HG03060 (cell line): Measurements from ENCODE around the gene HEXIM2.
"Not testable (repeated sequence)": the region's sequence is repeated elsewhere in the genome, so short reads cannot be mapped to it uniquely, and the experiment has no call there.

Experiments used
- ATAC-seq: cut with Tn5 transposase; IDR thresholded peaks from one replicate; pipeline ENCODE4 v1.9.1; 2021; ENCODE audit warnings: low read depth, moderate number of reproducible peaks; ENCODE audit not compliant: unreplicated experiment

The HEXIM2 gene, protein sequence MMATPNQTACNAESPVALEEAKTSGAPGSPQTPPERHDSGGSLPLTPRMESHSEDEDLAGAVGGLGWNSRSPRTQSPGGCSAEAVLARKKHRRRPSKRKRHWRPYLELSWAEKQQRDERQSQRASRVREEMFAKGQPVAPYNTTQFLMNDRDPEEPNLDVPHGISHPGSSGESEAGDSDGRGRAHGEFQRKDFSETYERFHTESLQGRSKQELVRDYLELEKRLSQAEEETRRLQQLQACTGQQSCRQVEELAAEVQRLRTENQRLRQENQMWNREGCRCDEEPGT

DNA sequence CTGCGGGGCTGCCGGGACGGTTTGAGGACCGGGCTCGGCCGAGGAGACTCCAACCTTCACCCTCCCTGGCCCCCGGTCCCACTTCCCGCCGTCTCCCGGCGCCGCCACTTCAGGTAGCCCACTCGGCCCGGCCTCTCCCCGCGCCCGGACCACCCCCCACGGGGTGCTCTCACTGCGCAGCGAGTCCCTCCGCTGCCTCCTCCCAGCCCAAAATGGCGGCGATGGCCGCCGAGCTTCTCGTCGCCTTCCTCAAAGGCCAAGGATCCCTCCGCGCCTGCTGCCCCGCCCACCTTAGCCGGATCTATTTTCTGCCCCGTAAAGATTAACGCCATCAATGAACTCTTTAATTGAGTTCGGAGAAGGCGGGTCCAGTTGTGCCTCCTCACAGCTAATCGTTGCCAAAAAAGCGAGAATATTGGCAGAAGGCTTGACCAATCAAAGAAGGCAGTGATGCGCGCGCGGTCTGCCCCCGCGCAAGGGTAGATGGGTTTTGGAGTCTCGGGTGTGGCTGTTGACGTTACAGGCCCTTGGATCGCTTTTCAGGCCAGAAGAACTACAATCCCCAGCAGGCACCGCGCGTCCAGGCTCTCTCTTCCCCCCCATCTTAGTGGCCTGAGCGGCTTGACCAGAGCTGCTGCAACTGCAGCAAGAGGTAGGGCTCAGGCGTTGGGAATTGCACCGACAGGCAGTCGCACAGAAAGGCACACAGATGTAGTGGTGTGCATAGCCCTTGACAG lies at the start of gene HEXIM2:
Gene HEXIM2 (plus strand): TSS at position 588 of the 737 bp plus-strand sequence. CDS start 919 bp downstream, outside the sequence.
- peak; percentile 94 for ATAC-seq

DNA sequence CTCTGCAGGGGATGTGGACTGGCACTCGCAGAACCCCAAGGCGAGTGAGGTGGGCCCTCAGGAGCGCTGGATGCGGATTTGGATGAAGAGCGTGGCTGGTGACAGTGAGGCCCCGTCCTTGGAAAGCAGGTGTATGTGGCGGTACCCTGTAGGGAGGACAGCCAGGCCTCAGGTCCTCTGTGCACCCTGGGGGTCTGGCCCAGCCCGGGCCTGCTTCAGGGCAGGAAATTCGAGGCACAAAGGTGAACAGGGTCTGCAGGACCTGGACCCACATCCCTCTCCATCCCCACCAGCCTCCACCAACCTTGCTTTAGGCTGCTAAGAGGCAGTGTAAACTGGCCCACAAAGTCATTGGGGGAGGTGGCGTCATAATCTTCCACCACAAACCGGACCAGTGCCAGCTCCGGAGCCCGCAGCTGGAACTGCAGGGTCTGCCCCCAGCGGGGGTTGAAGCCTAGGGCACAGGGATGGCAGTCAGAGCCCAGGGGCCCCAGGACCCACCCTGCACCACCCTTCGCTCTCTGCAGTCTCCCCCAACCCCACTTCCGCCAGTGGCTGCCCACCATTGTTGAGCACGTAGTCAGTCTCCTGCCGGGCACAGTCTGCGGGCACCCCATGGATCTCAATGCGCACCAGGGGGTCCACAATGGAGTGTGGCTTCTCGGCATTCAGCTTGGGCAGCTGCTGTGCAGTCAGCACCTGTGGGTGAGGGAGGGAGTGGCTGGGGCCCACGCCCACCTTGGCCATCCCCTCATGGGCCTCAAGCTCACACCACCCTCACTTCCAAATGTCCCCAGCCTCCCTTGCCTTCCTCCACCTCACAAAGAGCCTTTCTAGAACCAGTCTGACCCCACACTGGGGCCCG lies 48.9 kb upstream of the HEXIM2 start:
- no peak for ATAC-seq

DNA sequence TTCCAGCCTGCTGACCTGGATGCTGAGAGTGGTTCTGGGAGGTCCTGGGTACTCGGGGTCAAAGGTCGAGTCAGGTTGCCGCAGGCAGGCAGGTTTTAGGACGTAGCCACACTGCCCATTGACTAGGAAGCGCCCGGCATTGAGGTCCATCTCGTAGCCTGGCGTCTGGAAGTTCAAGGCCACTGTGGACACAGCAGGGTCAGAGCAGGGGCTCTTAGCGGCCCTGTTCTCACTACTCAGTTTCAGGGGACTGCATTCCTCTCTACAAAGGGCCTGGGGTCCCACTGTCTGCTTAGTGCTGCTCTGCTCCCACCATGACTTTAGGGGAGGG lies 48.3 kb upstream of the HEXIM2 start:
- ATAC-seq, result no peak

DNA sequence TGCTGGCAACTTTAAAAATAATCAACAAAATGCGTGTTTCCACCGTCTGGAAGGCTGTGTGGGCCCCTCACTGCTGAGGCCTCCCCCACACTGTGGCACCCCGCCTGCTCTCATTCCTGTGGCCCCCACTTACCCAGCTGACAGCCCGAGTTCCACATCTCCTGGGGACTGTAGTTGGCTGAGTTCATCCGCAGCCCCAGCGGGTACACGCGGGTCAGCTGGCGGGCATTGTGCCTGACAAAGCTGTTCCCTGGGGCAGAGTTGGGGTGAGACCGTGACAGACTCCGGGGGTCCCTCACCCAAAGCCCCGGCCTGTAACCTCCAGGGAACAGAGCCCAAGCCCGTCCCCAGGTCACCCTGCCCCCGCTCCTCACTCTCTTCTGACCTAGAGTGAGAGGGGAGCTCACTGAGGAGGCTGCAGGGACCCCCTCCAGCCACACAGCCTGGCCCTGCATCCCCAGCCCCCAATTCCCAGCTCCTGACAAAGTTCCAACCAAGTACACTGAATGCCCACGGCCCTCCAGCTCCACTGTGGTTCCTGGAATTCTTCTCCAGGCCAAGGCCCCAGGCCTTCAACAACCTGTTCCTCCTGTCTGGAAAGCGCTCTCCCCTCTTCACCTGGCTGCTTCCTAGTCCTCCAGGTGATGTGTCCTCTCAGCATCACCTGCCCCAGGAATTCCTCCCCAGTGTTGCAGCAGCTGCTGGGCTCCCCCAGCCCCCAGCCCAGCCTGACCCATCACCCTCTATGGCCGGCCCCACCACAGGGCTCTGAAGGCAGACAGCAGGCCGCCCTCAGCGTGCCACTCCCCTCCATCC lies 47.4 kb upstream of the HEXIM2 start:
- ATAC-seq, result no peak

DNA sequence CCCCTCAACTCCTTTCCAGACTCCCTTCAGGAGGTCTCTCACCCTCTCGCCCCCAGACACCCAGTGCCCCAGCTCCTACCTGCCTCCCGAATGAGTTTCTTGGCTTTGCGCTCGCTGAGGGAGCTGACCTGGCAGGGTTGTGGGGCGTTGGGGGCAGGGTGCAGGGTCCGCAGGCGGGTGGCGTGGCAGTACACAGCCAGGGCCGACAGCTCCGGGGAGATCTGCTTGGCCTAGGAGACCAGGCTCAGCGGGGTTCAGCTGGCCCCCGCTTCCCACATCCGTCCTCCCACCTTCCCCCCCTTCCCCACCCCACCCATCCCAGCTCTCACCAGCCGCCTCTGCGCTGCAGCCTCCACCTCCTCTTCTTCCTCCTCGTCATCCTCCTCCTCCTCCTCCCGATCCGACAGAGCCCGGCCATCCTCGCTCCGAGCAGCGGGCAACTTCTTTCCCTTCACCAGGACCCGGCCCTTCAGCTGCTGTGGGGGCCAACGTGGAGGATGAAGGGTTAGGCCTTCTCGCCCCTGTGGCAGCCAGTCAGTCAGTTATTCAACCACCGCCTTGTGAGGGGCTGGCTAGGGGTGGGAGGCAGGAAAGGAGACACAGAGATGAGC lies 46.6 kb upstream of the HEXIM2 start:
- no peak for ATAC-seq

DNA sequence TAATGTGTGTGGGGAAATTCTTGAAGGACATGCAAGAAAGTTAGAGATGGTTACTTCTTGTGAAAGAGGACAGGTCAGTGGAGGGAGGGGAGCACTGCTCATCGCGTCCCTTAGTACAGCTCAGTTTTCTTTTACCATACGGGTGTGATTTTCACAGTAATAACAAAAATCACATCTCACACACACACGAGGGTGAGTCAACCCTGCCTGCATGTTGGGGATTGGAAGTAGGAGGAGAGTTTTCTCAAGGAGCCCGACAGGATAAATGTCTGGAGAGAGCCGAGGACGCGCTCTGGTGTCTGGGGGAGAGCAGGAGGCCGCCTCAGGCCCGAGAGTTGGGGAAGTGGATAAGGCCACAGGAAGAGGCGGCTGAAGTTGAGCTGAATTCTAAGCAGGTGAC lies 45.8 kb upstream of the HEXIM2 start:
- no peak for ATAC-seq

DNA sequence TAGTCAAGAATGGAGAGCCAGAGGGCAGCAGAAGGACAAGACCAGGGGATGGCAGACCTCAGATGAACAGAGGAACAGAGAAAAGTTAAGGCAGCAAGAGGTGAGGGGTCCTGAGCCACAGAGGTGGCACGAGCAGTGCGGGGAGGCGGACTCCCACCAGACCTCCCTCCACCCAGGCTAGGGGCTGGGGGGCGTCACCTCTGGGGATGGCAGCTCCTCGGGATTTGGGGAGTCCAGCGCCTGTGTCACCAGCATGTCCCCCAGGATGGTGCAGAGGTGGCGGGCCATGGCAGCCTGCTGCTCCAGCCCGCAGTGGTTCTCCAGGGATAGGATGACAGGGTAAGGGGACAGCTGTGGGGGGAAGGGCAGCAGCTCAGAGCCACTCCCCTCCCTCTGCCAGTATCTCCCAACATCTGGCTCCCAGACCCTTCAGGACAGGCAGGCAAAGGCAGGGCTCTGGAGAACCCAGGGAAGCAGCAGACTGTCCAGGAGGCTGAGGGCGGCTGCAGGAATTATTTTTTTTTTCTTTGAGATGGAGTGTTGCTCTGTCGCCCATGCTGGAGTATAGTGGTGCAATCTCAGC lies 45.1 kb upstream of the HEXIM2 start:
- ATAC-seq, result no peak

DNA sequence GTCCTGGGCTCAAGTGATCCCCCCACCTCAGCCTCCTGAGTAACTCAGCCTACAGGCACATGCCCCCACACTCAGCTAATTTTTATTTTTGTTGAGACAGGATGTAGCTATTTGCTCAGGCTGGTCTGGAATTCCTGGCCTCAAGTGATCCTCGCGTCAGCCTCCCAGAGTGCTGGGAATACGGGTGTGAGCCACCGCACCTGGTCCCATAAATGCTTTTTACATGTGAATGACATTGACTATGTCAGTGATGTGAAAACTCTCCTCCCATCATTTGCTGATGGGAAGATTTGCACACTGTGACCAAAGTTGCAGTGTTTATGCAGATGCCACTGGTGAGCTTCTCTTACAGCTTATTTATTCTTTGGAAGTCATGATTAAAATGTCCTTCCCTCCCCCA lies 44.3 kb upstream of the HEXIM2 start:
- ATAC-seq, result no peak

DNA sequence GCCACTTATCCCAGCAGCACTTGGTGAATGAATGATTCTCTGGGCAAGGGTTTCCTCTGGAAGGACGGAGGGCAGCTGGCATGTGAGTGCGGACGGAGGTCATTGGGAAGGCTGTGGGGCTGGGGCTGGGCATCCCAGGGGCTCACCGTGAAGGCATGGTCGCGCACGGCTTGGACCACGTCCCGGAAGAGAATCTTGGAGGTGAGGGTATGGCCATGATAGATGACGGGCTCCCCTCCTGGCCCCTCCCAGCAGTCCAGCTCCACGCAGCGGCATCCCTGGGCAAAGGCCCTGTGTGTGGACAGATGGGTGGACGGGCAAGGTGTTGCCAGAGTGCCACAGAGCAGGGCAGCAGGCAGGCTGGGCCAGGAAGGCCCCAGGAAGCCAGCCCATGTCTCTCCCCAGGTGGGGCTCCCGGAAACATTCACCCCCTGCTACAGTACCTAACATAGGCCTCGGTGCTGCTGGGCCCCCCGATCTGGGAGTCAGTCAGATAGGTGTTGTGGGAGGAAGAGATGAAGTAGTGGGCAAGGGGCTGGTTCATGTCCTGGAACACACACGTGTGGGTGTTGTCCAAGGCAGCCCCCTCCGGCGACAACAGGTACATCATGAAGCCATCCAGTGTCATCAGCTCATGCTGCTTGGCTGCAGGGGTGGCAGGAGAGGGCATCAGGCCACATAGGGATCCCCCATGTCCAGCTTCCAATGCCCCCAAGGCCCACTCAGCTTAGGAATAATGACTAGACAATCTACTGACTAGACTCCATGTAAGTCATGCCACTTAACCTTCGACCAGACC lies 43.6 kb upstream of the HEXIM2 start:
- ATAC-seq, result no peak

DNA sequence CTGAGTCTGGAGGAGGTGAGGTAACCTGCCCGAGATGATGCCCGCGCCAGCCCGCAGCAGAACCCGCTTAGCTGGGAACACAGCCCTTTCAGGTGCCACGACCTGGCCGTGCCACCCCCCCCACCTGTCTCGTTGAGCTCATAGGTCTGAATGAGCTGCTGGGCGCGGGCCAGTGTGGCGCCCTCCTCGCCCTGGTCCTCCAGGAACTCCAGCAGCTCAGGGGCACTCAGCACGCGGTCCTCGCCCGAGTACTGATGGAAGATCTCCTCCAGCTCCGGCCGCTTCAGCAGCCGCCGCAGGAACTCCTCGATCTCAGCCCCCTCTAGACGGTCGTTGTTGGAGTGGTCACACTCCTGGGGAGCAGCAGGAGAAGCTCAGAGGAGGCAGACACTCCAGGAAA lies 43.0 kb upstream of the HEXIM2 start:
- ATAC-seq, result no peak

DNA sequence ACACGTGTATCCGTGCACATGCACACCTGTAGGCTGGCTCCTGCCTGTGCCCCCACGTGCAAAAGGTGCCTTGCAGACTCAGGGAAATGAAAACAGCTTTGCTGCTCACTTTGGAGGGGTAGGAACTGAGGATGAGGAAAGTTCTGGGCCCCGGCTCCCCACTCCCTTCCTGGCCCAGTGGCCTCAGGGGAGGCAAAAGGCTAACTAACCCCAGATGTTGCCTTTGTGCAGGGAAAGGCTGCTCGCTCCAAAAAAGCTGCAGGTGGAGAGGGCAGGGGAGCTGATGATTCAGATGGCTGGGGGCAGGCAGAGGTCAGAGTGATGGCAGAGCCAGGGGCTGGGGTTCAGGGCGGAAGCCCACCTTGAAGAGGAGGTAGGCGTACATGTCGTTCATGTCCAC lies 41.7 kb upstream of the HEXIM2 start:
- ATAC-seq, result no peak

DNA sequence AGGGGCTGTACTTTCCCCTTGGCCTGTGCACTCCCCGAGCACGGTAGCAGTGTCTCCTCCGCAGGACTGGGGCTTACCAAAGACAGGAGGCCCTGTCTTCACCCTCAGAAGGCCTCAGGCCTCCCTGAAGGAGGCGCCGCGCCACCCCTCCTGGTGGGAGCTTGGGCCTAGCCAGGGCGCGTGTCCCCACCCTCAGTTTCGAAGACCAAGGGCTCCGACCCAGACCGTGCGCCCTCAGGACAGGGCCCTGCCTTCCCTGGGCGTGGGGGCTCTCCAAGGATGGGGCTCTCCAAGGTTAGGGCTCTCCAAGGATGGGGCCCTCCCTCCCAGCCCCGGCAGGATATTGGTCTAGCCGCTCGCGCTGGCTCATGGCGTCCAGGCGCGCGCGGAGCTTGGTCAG lies 41.1 kb upstream of the HEXIM2 start:
- ATAC-seq, result no peak

DNA sequence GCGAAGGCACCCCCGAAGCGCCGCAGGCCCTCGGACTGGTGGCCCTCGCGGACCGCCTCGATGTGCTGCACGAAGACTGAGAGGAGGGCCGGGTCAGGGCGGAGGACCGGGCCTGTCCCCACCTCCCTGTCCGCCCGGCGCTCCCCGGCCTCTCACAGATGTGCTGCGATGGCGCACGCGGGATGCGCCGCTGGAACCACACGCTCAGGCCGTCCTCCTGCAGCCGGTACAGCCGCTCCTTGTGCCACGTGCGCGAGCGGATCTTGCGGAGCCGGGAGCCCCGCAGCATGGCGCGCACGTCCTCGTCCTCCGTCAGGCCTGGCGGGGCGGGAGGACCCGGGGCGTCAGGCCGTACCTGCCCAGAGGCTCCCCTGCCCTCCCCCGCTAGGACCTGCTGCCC lies 40.6 kb upstream of the HEXIM2 start:
- ATAC-seq, result no peak

DNA sequence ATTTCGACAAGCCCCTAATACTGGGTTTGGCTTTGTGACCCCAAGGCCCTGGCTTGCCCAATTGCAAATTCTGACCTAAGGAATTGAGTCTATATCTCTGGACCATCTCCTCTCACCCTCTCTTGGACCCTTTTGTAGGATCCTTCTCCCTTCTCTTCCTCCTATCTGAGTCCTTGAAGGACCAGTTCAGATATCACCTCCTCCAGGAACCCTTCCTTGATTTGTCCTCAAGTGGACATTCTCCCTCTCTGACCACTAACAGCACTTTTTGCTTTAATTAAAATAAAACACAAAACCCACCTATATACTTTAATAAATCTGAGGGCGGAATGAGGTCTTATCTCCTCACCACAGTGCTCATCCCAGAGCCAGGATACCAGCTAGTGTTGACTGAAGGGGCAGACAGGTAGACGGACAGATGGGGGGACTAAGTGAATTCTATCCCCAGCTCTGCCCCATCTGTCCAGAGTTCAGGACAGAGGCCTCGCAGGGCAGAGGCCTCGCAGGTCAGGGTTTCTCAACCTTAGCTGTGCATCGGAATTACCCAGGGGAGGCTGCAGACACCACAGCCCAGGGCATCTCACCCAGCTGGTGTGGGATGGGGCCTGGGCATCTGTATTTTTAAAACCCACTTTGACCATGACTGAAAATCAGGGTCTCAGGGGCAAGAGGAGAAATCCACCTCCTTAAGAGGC lies 38.5 kb upstream of the HEXIM2 start:
- no peak for ATAC-seq

DNA sequence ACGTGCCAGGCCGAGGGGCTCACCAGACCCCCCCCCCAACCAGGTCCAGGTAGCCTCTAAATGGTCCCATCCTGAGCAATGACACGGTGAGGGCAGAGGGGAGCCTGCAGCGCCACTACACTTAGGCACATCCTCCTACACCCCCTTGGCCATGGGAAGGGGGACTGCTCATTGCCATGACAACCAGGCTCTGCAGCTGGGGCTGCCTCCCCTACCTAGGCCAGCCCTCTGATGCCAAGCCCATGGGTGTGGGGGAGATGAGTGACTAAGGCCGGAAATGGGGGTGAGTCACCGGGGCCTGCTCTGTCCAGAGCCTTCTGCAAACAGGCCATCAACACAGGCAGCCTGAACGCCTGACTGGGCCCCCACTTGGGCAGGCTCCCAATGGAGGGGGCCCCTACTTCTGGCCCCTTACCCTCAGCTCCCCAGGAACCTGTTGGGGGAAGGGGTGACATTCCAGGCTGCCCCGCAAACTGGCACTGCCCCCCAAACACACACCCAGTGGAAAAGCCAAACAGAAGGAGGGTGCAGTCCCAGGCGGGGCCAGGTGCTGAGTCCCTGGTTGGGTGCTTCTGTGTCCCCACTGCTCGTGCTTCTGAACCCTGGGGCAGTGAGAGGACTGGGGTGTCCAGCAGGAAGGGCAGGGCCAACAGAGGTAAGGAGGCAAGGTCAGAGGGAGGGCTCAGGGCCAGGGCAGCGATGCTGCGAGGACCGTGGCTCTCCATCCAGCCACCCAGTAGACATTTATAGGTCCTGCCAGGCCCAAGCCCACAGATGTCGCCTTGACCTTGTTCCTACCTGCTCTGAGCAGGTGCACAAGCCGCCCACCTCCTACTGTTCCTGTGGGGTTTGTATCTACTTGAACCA lies 37.5 kb upstream of the HEXIM2 start:
- peak; percentile 42 for ATAC-seq

DNA sequence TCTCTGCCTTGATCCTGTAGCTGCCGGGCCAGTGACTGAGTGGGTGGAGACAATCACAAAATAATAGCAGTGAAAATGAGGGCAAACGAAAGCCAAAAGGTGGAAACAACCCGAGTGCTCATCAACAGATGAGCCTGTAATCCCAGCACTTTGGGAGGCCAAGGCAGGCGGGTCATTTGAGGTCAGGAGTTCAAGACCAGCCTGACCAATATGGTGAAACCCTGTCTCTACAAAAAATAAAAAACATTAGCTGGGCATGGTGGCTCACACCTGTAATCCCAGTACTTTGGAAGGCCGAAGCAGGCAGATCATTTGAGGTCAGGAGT lies 36.9 kb upstream of the HEXIM2 start:
- not testable (repeated sequence) for ATAC-seq

DNA sequence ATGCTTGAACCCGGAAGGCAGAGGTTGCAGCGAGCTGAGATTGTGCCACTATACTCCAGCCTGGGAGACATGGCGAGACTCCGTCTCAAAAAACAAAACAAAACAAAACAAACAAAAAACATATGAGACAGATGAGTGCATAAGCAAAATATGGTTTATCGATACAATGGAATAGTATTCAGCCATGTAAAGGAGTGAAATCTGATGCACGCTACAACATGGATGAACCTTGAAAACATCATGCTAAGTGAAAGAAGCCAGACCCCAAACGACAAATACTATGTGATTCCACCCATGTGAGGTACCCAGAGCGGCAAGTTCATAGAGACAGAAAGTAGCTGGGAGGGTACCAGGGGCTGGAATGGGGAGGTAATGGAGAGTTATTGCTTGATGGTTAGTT lies 36.2 kb upstream of the HEXIM2 start:
- ATAC-seq, result no peak

DNA sequence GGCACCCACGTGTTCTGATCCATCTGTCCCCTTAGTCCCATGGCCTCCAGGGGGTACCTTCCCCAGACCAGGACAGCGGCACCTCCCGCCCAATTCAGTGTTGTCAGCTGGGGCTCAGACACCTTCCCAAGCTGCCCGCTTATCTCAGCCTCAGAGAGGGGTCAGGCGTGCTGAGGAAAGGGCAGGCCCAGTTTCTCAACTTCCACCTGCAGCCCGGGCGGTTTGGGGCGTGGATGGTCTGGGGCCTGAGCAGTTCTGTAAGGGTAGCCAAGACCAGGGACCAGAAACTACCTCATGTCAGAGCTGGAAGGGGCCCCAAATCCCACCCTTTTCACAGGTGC lies 34.5 kb upstream of the HEXIM2 start:
- ATAC-seq, result no peak
